ENCODE data around the gene CISD3. TPM values are rescaled to one million over a fixed set of nuclear protein-coding genes. Genes with fewer than 3 reads are reported as not detected.

CISD3 gene
- total and polyA plus RNA-seq, 2 of the 4 experiments (the other 2 are of a cell fraction), result 1.3 to 14.1 TPM

- no peak overlapping the region for H4K8ac ChIP-seq (ENCODE audit: low read depth in 2 of 2, low read length in 2 of 2)
- H3K18ac ChIP-seq (ENCODE audit: low read depth, low read length), result no peak overlapping the region
- WGBS, 2 experiments (ENCODE audit: extremely low coverage in 2 of 2, insufficient read length in 1 of 2), result no CpG with 5 or more reads among the region's 3 CpGs
- no peak overlapping the region for H2AFZ ChIP-seq (replicated peaks; ENCODE audit: low read length, poor library complexity)
- H2BK15ac ChIP-seq (ENCODE audit: low read depth, low read length), result no peak overlapping the region
- no TSS peak for BruUV-seq (replicated peaks)
- H3K4me1 ChIP-seq (ENCODE audit: control insufficient read depth, insufficient read depth, low read length), result peaks cover 4% of the 10 kb centered on the region; the same call in 1 of the 2 replicates
- H2BK5ac ChIP-seq (ENCODE audit: low read depth, low read length, poor library complexity, severe bottlenecking), result no peak overlapping the region
- H3K9me1 ChIP-seq (ENCODE audit: insufficient read depth, low read length), result peaks cover 3% of the 10 kb centered on the region; the same call in 1 of the 2 replicates
- H2AK9ac ChIP-seq (replicated peaks; ENCODE audit: low read depth, low read length, poor library complexity), result no peak overlapping the region
- dilution Hi-C loops (cut with HindIII; ENCODE audit: low sequenced_read_pairs, unreplicated experiment) (no loop called here), in situ Hi-C loops (cut with MboI; ENCODE audit: low sequenced_read_pairs) (no loop called here), intact Hi-C loops (cut with micrococcal nuclease) (no loop called here)
- no peak overlapping the region for H3K4ac ChIP-seq (ENCODE audit: low read depth, low read length)
- no peak overlapping the region for H3K14ac ChIP-seq (replicated peaks; ENCODE audit: low read depth, low read length)
- CTCF ChIA-PET, result no interaction called here
- ATAC-seq (ENCODE audit: low read depth) (no peak), DNase-seq (no peak)
- H3K9ac ChIP-seq (ENCODE audit: low read depth, low read length), result no peak overlapping the region
- H2BK120ac ChIP-seq (ENCODE audit: low read depth, low read length), result no peak overlapping the region
- no peaks in the 10 kb centered on the region for H3K27me3 ChIP-seq (ENCODE audit: control insufficient read depth, insufficient read depth, low read length)
- no peak overlapping the region for H3K27ac ChIP-seq (ENCODE audit: insufficient read depth, low read length)
- POLR2A ChIA-PET (ENCODE audit: unreplicated experiment), result no interaction called here
- no peak overlapping the region for H3K4me3 ChIP-seq (ENCODE audit: insufficient read depth, low read depth, low read length)
- peaks cover 54% of the 10 kb centered on the region for H3K36me3 ChIP-seq (ENCODE audit: control insufficient read depth, insufficient read depth, low read length)
- no peak overlapping the region for H4K5ac ChIP-seq (ENCODE audit: low read depth, low read length)
- H3K23ac ChIP-seq (ENCODE audit: low read depth, low read length), result no peak overlapping the region
- no peak overlapping the region for H2BK20ac ChIP-seq (ENCODE audit: low read depth, low read length)
- peaks cover 27% of the 10 kb centered on the region; the same call in 1 of the 2 replicates for H4K20me1 ChIP-seq (ENCODE audit: insufficient read depth, low read length)
- H3K4me2 ChIP-seq (ENCODE audit: low read depth, low read length), result no peak overlapping the region
- H4K91ac ChIP-seq (ENCODE audit: insufficient read depth, low read depth, low read length), result no peak overlapping the region
- TF ChIP-seq FOS (IDR thresholded peaks at IDR 0.05; ENCODE audit: low read depth, low read length) (no peak), BHLHE40 (IDR thresholded peaks at IDR 0.05; ENCODE audit: low read depth, low read length) (no peak), MAZ (IDR thresholded peaks at IDR 0.05; ENCODE audit: borderline replicate concordance, low read depth, low read length) (no peak), MAFK (IDR thresholded peaks at IDR 0.05; ENCODE audit: low read depth, low read length) (no peak), MXI1 (IDR thresholded peaks at IDR 0.05; ENCODE audit: borderline replicate concordance, low read depth, low read length) (no peak), CEBPB (IDR thresholded peaks at IDR 0.05; ENCODE audit: low read depth, low read length) (no peak), RCOR1 (IDR thresholded peaks at IDR 0.05; ENCODE audit: insufficient replicate concordance, low read length) (no peak), CHD1 (IDR thresholded peaks at IDR 0.05; ENCODE audit: low read depth, low read length) (no peak)
- TF ChIP-seq, protein P1, sequence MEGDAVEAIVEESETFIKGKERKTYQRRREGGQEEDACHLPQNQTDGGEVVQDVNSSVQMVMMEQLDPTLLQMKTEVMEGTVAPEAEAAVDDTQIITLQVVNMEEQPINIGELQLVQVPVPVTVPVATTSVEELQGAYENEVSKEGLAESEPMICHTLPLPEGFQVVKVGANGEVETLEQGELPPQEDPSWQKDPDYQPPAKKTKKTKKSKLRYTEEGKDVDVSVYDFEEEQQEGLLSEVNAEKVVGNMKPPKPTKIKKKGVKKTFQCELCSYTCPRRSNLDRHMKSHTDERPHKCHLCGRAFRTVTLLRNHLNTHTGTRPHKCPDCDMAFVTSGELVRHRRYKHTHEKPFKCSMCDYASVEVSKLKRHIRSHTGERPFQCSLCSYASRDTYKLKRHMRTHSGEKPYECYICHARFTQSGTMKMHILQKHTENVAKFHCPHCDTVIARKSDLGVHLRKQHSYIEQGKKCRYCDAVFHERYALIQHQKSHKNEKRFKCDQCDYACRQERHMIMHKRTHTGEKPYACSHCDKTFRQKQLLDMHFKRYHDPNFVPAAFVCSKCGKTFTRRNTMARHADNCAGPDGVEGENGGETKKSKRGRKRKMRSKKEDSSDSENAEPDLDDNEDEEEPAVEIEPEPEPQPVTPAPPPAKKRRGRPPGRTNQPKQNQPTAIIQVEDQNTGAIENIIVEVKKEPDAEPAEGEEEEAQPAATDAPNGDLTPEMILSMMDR (conservative IDR thresholded peaks at IDR 0.05; ENCODE audit: low read depth, low read length), result no peak
- TF ChIP-seq, protein P2, sequence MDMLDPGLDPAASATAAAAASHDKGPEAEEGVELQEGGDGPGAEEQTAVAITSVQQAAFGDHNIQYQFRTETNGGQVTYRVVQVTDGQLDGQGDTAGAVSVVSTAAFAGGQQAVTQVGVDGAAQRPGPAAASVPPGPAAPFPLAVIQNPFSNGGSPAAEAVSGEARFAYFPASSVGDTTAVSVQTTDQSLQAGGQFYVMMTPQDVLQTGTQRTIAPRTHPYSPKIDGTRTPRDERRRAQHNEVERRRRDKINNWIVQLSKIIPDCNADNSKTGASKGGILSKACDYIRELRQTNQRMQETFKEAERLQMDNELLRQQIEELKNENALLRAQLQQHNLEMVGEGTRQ (IDR thresholded peaks at IDR 0.05; ENCODE audit: low read depth, low read length), result no peak
- no peaks in the 10 kb centered on the region for H3K9me3 ChIP-seq (ENCODE audit: control insufficient read depth, insufficient read depth, low read length)
- H3K79me1 ChIP-seq (ENCODE audit: low read depth in 1 of 2, low read length in 2 of 2), result peaks cover 17 to 45% of the 10 kb centered on the region in 2 experiments; a peak in 3 of 4 replicates
- H3K56ac ChIP-seq (ENCODE audit: extremely low read depth, insufficient read depth, low read length), result no peak overlapping the region
- no peak overlapping the region for H2AK5ac ChIP-seq (ENCODE audit: low read depth, low read length)
Measured at GRCh38 chr17:38710604-38710962, 19.6 kb upstream of the CISD3 start.
